Suppressor macrophage treated with lipopolysaccharide for 4 hours (primary cell): ENCODE results near the gene GIPC2.

ENCODE experiments used
- DNase-seq: peaks from one replicate; pipeline ENCODE4 v3.0.0-alpha.2; 2020

The GIPC2 gene

DNA sequence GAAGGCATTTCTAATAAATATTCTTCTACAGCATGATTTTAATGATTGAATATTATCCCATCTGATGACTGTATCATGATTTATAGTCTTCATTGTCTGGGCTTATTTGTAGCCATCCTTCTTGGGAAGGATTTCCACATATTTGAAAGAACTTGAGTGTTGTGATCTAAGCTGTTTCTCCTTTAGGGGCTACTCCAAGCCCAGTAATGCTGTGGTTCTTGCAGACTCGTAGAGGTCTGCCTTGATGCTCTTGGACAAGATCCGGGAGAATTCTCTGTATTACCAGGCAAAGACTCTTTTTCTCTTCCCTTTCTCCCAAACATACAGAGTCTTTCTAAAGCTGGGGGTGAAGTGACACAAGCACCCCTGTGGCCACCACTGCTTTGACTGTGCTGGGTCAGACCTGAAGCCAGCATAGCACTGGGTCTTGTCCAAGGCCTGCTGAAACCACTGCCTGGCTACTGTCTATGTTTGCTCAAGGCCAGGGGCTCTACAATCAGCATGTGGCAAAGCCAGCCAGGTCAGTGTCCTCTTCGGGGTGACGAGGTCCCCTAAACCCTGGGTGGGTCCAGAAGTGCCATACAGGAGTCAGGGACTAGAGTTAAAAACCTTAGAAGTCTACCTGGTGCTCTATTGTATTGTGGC lies 107.4 kb downstream of the GIPC2 start:
- DNase-seq = no peak

DNA sequence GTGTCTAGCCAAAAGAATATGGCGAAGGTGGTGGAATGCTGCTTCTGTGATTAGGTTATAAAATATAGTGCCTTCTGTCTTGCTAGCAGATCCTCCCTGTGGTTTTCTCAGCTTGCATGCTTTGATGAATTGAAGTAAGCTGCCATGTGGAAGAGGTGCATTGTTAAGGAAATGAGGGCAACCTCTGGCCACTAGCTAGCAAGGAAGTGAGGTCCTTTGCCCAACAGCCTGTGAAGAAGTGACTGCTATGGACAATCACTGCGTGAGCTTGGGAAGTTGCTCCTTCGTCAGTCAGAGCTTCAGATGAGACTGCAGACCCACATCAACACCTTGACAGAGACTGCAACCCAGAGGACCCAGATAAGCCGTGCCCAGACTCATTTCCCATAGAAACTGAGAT lies 109.4 kb downstream of the GIPC2 start:
- no peak for DNase-seq

DNA sequence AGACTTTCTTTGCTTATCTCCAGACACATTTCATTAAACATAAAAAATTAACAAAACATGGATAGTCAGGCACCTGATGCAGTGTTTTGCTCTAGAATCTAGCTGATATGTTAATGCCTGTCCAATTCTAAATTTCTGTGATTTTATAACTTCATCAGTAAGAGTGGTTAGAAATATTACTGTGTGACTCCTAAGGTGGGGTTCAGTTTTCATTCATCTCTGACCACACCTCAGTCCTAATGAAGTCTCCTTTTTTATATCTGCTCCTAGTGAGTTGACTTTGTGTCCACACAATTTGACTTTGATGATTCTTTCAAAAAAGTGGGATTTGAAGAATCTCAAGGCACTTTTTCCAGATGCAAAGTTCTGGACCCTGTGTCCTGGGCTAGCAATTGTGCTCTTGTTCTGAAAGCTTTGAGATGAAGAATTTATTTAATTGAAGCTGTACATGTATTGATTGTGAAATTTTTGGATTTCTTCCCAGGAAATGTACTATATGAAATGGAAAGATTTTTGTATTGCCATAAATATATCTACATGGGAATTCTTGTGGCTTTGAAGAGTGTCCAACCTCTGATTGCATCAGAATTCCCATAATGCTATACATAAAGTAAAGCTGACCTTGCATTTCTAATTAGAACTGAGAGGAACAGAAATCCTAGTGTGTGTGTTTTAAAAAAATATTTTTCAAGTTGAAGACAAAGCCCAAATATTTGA lies 111.2 kb downstream of the GIPC2 start:
- DNase-seq = no peak

DNA sequence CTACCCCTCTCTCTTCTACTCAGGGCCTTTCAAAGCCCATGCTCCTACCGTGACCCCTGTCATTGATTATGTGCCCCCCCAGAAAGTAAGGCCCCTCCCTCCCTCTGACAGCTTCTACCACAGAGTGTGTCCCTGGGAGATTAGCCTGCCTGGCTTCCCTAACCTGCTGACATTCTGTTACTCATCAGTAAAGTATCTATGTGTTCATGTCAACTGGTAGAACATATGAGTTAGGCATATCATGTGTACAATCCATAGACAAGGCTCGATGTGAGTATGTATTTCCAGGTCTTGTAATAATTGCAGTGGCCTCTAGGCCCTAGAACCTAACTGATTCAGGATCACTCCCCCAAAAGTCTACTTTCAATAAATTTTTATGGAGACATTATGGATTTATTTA lies 120.0 kb downstream of the GIPC2 start:
- no peak for DNase-seq

DNA sequence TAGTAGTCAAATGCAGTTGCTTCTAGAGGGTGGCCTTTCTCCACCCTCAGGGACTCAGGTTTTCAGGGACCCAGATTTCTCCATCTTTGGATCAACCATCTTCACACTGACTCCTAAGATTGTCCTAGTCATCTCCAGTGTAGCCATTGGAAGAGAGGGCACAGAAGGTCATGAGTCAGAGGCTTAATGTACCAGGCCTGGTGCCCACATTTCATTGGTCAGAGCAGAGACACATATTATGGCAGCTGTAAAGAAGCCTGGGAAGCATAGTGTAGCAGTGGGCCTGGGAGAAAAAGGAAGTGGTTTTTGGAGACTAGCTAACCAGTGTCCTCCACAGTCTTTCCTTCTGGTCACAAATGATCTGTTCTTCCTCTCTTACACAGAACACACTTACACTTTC lies 122.5 kb downstream of the GIPC2 start:
- DNase-seq = no peak

DNA sequence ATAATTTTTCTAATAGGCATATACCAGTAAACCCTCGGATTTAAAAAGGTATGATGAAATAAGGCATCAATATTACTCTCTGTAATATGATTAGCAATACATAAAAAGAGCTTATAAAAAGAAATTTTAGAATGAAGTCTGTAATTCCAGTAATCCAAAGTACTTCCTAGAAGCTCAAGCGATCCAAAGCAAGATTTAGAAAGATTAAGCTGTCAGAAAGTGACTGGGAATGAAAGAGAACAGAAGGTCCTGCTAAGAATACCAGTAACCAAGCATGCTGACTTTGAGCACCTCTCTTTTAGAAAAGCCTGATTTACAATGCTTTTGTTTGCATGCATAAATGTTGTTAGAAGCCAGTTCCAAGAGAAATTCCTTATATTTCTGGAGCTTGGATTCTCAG lies 125.1 kb downstream of the GIPC2 start:
- no peak for DNase-seq

DNA sequence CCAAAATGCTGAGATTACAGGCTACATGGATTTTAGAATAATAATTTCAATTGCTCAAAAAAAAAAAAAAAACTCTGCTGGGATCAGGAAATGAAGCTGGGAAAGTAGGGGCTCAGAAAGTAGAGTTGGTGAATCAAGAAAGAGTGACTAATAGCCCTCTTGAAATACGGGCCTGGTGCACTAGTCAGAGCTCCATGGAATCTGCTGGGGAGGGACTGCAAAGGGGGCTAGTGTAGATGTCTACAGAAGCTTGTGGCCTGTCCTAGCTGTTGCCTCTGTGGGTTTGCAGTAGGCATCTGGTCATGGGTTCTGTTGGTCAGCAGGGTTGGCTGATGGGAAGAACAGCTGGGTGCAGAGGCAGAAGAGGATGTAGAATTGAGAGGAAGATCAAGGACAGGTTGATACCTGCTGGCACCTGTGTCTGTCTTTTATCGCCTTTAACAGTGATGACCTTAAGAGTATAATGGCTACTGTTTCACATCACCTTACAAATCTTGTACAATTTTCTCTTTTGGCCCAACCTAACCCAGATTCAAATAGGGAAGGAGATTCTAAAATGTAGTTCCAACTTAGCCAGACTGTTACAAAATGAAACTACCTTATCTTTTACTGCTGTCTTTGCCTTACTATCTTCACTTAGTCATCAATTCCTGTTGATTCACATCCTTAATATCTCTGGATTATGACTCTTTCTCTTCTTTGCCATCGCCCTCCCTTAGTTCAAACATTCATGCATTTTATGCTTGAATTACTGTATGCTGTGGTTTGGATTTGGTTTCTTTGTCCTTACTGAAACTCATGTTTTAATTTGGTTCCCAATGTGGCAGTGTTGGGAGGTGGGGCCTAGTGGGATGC lies 126.2 kb downstream of the GIPC2 start:
- DNase-seq = no peak

DNA sequence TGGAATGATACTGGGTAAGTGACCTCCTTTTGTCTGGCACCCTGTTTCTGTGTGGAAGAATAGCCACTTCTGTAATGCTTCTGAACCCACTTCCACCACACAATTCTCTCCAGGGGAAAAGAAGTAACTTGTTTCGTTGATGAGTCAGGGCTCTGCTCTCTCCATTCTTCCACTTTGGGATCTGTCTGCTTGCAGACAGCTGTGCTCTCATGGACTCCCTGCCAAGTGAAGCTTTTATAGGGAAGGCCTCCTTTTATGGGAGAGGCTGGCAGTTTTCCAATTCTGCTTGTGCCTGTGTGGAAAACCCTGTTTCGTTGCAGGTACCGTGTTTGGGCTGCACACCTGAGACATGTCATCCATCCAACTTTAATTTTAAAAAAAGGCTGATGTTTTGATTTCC lies 130.7 kb downstream of the GIPC2 start:
- DNase-seq = no peak

DNA sequence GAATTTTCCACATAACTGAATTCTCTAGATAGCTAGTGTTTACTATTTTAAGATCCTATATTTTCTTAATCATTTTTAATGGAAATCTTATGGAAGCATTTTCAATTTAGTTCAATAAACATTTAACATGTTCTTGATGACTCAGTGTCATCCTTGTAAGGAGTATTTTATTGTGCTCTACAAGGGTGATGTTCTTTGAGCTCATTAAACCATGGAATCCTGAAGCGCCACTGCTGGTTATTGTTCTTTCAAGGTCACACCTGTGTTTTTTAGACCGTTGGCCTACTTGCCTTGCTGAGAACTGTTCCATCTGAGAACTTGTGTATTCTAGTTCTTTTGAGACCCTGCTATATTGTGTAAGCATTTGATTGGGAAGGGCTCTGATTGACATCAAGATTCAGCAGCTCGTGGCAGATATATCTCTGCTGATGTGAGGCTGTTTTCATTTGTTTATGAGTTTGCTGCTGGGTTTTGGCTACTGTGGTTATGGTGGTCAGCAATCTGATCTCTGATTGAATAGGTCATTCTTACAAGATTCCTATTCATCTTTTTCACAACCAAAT lies 132.0 kb downstream of the GIPC2 start:
- no peak for DNase-seq

DNA sequence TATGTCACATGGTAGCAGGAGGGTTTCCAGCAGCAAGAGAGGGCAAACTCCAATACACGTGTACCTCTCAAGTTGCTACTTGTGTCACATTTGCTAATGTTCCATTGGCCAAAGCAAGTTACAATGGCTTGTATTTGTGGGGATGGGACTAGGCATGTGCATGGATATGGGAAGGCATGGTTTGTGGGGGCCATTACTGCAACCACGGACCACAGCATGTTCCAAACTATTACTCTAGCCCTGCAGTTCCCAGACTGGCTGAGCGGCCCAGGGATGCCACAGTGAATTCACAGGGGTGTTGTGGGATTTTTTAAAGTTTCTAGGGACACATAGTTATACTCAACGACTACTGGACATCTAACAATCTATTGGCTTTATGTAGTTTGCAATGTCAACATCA lies 133.1 kb downstream of the GIPC2 start:
- DNase-seq = no peak

DNA sequence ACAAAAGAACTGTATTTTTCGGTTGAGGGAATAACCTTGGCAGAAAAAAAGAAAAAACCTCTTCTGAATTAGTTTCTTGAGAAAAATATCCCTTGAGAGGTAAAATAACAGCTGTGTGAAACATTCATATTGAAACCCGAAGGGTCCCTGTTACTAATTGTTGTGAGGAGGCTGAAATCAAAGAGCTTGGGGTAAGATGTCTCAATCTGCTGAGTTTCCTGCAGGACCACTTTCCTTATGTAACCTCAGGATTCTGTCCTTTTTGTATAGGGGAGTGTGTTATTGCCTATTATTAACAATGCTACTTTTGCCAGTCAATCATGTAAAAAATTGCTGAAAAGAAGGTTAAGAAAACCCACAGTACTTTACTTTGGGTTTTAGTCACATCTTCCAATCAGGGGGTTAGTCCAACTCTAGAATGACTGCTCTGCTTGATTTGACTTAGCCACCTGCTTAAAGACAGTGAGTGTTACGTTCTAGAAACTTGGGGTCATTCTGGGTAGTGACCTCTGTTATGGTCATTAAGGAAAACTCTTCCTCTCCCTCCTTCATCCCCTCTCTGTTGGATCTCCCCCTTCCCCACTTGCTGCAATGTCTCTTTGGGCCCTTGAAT lies 138.8 kb downstream of the GIPC2 start:
- no peak for DNase-seq
